Activated CD8-positive, alpha-beta memory T cell treated with anti-CD3 and anti-CD28 coated beads, Interleukin-2, amount 50 U/mL, for 1 hour (primary cell): ENCODE measurements around the gene SSX2IP.
"Not testable (repeated sequence)": the region's sequence is repeated elsewhere in the genome, so short reads cannot be mapped to it uniquely, and the experiment has no call there.

ENCODE experiments used
- DNase-seq: peaks from one replicate; pipeline ENCODE4 v3.0.0-alpha.2; 2020; ENCODE audit errors: extremely low read depth

The SSX2IP gene

DNA sequence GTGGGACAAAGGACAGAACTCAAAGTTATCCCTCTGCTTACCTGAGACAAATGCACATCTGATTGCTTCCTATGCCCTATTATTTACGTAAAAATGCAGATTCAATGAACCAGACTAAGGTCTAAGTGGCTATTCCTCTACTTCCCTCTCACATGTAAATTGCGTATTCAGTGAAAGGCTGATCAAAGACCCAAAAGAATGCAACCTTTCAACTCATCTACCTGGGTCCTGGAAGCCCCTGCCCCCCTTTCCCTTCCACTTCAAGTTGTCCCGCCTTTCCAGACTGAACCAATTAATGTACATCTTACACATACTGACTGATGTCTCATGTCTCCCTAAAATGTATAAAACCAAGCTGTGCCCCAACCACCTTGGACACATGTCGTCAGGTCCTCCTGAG, 14.6 kb downstream of the SSX2IP start:
- DNase-seq = no peak

DNA sequence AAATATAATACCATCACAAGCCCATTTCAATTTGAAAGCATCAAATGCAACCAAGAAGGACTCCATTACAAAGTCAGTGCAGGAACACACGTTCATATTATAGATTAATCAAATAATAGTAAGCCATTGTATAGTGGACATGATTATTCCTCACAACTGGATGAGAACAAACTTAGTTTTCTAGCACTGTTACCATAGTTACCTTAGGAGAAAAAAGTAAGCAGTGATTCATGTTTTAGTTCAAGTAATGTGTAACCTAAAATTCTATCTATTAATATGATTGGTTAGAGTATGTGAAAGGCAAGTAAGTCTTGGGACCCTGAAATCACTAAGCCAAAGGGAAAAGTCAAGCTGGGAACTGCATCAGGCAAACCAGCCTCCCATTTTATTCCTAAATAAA, 15.2 kb downstream of the SSX2IP start:
- no peak for DNase-seq

DNA sequence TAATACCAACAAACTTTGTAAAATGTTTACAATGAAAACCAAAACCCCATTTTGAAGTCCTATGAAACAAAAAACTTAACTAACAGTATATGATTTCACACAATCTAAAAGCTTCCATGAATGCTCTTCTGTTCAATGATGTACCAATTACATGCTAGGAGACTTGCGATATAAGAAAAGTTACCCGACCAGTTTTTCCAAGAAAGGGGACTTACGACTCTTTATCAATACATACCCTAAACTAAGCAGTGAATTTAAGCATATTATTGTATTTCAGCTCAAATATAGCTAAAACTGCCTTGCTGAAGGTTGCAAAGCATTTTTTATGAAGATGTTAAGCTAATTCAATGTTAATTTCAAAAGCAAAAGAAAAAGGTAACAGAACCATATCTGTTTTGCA, 15.6 kb downstream of the SSX2IP start:
- DNase-seq = no peak

DNA sequence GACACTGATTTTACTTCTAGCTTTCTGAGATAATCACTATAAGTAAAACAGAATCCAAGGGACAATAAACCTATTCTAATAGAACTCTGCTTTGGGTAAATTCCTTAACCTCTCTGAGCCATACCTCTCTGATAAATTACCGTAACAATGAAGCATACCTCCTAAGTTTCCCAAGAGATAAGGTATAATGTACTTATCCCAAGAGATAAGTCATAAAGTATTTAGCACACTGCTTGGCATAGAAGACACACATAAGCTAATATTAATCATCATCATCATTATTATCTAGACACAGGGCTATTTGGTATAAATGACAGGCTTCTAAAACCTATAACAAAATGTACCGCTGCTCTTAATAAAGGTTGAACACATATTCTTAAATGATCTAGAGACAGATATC, 16.2 kb downstream of the SSX2IP start:
- no peak for DNase-seq

DNA sequence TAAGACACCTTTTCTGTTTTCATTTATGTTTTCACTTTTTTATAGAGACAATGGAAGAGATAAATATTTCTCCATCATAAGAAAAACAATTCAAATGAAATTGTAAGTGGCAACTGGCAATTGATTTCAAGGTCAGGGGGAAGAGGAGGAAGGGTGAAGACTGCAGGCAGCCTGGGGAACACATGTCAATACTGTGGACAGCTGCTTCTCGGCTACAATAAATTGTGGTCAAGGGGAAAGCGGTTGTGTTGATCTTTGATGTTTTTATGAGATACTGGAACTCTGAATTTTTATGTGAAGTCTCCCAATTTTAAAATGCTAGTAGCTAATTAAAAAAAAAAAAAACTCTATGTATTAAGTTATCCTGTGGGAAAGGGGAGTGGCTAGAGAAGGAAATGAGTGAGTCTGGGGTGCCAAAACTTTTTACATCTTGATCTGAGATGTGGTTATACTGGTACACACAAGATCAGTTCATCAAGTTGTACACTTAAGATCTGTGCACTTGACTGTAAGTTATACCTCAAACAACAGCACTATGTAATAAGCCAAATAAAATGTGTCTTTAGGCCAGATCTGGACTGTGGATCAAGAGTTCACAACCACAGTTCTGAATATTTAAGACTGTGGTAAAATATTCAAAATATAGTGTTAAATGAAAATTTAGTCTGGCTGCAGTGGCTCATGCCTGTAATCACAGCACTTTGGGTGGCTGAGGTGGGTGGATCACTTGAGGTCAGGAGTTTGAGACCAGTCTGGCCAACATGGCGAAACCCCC, 18.0 kb downstream of the SSX2IP start:
- DNase-seq = no peak

DNA sequence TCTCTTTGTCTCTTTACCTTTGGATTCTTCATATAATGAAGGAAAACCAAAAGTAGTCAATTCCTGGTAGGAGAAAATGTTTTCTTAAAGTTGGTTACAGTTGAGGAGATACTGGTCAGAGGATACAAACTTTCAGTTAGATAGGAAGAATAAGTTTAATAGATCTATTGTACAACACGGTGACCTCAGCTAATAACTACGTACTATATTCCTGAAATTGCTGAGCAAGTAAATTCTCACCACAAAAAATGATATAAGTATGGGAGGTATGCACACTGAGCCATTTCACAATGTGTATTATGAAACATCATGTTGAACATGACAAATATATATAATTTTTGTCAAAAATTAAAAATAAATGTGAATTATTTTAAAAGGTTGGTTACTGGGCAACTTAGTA, 20.4 kb downstream of the SSX2IP start:
- DNase-seq = no peak

DNA sequence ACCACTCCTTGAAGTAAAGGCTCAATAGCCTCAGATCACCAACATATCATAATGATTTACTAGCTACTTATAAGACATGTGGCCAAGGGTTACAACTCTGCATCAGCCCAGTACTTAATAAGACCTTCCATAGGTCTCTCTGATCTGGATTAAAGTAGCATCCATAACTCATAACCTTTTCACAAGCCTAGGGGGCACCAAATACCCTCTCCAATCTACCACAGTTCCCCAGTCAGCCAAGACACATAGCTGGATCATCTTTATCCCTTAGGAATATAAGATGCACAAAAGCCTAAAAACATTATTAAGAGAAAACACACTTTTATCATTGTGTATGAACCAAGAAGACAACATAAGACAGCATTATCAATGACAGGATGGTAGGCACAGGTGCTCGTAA, 22.1 kb downstream of the SSX2IP start:
- no peak for DNase-seq

GRCh38 chr1:84665703-84666317, 24.5 kb downstream of the SSX2IP start:
- DNase-seq = no peak

- no peak for DNase-seq
Measured at GRCh38 chr1:84653130-84653677, 37.1 kb downstream of the SSX2IP start.

DNA sequence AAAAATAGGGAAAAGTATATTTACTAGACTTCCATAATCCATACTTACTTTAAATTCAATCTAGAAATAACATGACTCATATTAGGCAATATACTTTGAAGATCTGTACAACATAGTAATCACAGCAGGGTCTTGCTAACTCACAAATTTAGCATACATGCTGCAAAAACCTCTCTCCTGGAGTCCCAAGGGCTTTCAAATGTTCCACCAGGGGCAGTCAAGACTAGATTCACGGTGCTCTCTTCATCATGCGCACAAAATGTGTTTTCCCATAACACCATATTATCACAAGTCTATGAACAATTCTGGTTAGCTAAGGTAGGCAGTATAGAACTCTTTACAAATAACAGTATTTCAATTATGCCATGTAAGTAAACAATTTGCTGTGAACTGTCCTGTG, 45.8 kb downstream of the SSX2IP start:
- no peak for DNase-seq

GRCh38 chr1:84643183-84643582, 47.1 kb downstream of the SSX2IP start:
- DNase-seq = no peak

DNA sequence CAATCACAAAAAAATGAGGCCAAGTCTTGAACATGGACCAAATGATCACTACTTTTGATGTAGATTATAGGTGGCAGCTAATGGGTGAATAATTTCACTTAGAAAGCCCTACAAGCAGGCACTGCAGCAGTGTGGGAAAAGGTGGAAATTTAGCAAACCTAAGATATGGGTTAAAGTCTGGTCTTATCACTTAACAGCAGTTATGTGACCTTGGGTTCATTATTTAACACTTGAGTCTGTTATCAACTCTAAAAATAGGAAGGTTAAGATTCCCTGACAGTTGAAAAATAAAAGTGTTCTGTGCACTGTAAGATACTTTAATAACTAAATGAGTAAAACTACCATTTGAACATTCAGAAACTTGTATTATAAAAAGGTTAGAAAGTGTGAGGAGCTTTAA, 47.5 kb downstream of the SSX2IP start:
- no peak for DNase-seq

GRCh38 chr1:84639731-84640130, 50.5 kb downstream of the SSX2IP start:
- DNase-seq = not testable (repeated sequence)

DNA sequence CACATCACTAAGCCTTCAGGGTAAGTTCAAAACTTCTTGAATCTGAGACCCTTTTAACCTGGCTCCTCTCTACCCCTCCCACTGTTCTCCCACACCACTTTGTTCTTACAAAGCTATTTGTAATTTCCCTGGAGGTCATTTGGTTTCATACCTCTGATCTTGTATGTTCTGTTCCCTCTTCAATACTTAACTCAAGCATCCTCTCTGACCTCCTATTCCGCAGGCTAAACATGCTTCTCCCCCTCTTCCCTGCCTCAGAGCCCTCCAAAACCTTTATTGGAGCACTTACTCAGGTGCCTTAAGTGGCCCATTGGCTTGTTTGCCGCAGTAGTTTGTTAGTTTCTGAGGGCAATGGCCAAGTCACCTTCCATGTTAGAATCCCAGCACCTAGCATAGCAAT, 54.8 kb downstream of the SSX2IP start:
- no peak for DNase-seq

- DNase-seq = no peak
Measured at GRCh38 chr1:84634536-84635205, 55.6 kb downstream of the SSX2IP start.

DNA sequence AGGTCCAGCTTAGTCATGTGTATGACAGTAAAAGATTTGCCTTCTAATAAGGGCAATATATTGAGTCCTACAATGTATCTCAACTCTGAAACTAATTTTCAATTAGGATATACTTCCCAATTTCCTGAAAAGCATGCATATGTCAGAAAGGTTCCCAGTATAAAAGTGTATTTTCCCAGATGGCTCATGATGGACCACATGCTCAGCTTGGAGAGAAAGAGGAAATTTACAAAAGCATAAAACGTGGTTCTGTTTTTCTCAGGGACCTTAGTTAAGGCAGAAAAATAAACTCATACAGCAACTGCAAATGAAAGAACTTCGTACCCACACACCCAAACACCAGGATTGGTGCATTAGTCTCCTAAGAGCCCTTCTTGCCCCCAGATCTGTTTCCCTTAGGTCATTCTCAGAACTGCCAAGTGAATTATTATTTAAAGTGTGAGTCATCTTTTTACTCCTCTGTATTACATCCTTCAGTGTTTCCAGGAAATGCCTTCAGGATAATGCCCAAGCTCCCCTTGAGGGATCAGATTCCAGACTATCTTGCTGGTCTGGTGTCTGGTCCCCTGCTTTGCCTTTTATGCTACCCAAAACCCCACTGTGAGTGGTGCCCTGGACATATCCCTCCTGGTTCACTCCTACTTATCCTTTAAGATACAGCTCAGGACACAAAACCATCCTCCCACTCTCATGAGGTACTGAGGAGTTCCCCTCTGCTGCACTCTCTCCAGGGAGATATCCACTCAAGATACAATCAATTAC, 57.4 kb downstream of the SSX2IP start:
- no peak for DNase-seq

DNA sequence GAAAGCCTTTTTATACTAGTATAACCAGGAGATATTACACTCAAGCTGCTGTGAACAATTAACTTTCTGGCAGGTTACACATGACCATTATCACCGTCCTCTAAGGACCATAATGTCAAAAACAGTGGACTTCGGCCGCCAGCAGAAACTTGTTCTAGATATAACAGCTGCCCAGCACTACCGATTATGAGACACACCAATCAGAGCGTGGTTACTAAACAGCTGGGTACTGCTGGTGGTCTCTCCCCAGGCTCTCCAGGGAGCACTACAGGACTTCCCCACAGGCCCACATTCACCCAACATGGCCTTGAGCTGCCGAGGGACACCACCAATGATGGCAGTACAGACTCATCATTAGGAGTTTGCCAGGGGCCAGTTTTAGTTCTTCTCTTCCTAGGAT, 58.1 kb downstream of the SSX2IP start:
- DNase-seq = no peak

GRCh38 chr1:84624876-84625275, 65.4 kb downstream of the SSX2IP start:
- DNase-seq = no peak

DNA sequence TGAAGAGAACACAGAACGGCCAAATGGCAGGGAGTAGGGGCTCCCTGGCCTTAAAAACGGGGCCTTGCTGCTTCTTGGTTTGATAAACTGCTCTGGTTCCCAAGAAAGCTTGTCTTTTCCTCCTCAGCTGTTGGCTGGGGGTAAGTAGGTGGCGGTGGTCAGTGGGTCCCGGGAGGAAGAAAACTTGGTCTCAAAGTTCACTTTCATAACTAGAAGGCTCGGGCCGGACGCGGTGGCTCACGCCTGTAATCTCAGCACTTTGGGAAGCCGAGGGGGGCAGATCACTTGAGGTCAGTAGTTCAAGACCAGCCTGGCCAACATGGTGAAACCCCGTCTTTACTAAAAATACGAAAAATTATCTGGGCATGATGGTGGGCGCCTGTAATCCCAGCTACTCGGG, 68.7 kb downstream of the SSX2IP start:
- no peak for DNase-seq

GRCh38 chr1:84620720-84621313, 69.4 kb downstream of the SSX2IP start:
- DNase-seq = peak; percentile 38

GRCh38 chr1:84619383-84620102, 70.7 kb downstream of the SSX2IP start:
- DNase-seq = no peak
